ENCODE results near the gene FKBP14. TPM values are rescaled to one million over a fixed set of nuclear protein-coding genes. Genes with fewer than 3 reads are reported as not detected.

Gene FKBP14
- total and polyA plus RNA-seq, 2 of the 8 experiments (the other 6 are each of a cell fraction or from before 2014, with no cell fraction given): 3.2 to 20.7 TPM

GRCh38 chr7:29974286-29974685 lies 52.2 kb downstream of the FKBP14 start:
- H3K4me1 ChIP-seq (replicated peaks in 1 of 4; ENCODE audit: control insufficient read depth in 3 of 4, insufficient read depth in 4 of 4, low read length in 3 of 4): no peaks in the 10 kb centered on the region
- H3K4ac ChIP-seq (replicated peaks; ENCODE audit: insufficient read length, low read depth, low read length): no peak overlapping the region
- no peak overlapping the region for H3K4me2 ChIP-seq (ENCODE audit: insufficient read depth in 1 of 2, low read depth in 2 of 2, low read length in 2 of 2)
- H2BK15ac ChIP-seq (ENCODE audit: low read length): no peak overlapping the region
- no peak overlapping the region for H3K27ac ChIP-seq (ENCODE audit: low read depth, low read length)
- no peak overlapping the region for H2BK20ac ChIP-seq (ENCODE audit: low read length)
- no peak overlapping the region for H2BK12ac ChIP-seq (ENCODE audit: low read depth, low read length)
- H3K36me3 ChIP-seq (ENCODE audit: control insufficient read depth in 2 of 4, insufficient read depth in 4 of 4, low read length in 3 of 4): no peaks in the 10 kb centered on the region
- no peak overlapping the region for H4K5ac ChIP-seq (ENCODE audit: insufficient read length, low read depth, low read length)
- no peak overlapping the region for H2BK120ac ChIP-seq (replicated peaks; ENCODE audit: low read depth, low read length)
- H2AFZ ChIP-seq (ENCODE audit: low read length): no peak overlapping the region
- H4K8ac ChIP-seq (ENCODE audit: extremely low read depth, insufficient read depth, low read length): no peak overlapping the region
- no peak overlapping the region for H3K18ac ChIP-seq (ENCODE audit: extremely low read depth, low read length)
- no peaks in the 10 kb centered on the region for H3K9me3 ChIP-seq (ENCODE audit: insufficient read depth in 2 of 2, low read depth in 1 of 2, low read length in 1 of 2)
- WGBS, 2 experiments (ENCODE audit: extremely low coverage in 1 of 2, insufficient coverage in 1 of 2, insufficient read length in 1 of 2, insufficient replicate concordance in 2 of 2, low coverage in 1 of 2, low lambda C conversion rate in 2 of 2, missing lambda C conversion rate in 1 of 2): 94% methylated on average over 3 of the region's 3 CpGs; no CpG with 5 or more reads in 1 of the 2 experiments
- H3K79me2 ChIP-seq (ENCODE audit: control insufficient read depth in 1 of 2, insufficient read depth in 2 of 2, low read length in 2 of 2): peaks cover 7 to 72% of the 10 kb centered on the region in 2 experiments
- H3K23ac ChIP-seq (ENCODE audit: insufficient read length): no peak overlapping the region
- H3K14ac ChIP-seq (ENCODE audit: insufficient read length): no peak overlapping the region
- no peak overlapping the region for H3K4me3 ChIP-seq (ENCODE audit: extremely low read depth in 1 of 4, insufficient read depth in 2 of 4, low read depth in 3 of 4, low read length in 4 of 4)
- no peaks in the 10 kb centered on the region for H3K23me2 ChIP-seq (ENCODE audit: low read depth, low read length)
- TF ChIP-seq SIN3A (conservative IDR thresholded peaks at IDR 0.05 in 1 of 2, IDR thresholded peaks at IDR 0.05 in 1 of 2; ENCODE audit: low read depth in 1 of 2, low read length in 2 of 2) (no peak), CBX8 (IDR thresholded peaks at IDR 0.05; ENCODE audit: borderline replicate concordance, low read depth, low read length) (no peak), EZH2 (IDR thresholded peaks at IDR 0.05; ENCODE audit: low read depth, low read length, severe bottlenecking) (no peak), KDM4A (IDR thresholded peaks at IDR 0.05; ENCODE audit: low read depth, low read length, severe bottlenecking) (no peak), RFX5 (IDR thresholded peaks at IDR 0.05; ENCODE audit: borderline replicate concordance, low read depth, low read length) (no peak), TAF1 (IDR thresholded peaks at IDR 0.05; ENCODE audit: low read depth, low read length) (no peak)
- no peak overlapping the region for H3K56ac ChIP-seq (replicated peaks; ENCODE audit: insufficient read length, low read depth, low read length)
- DNase-seq (ENCODE audit: low read depth in 1 of 2, low spot score in 2 of 2): no peak
- peaks cover 0 to 10% of the 10 kb centered on the region in 2 experiments for H4K20me1 ChIP-seq (replicated peaks in 1 of 2; ENCODE audit: control insufficient read depth in 1 of 2, insufficient read depth in 2 of 2, low read length in 2 of 2)
- no peaks in the 10 kb centered on the region for H3K27me3 ChIP-seq (replicated peaks in 1 of 4; ENCODE audit: control insufficient read depth in 3 of 4, extremely low read depth in 1 of 4, insufficient read depth in 3 of 4, low read length in 3 of 4)
- H4K91ac ChIP-seq (replicated peaks; ENCODE audit: insufficient read length, low read length): no peak overlapping the region
- peaks cover 7% of the 10 kb centered on the region; the same call in 1 of the 2 replicates for H3K79me1 ChIP-seq (ENCODE audit: low read depth, low read length)
- no peak overlapping the region for H2BK5ac ChIP-seq (ENCODE audit: low read depth, low read length)
- H2AK5ac ChIP-seq (ENCODE audit: low read depth, low read length): no peak overlapping the region
- POLR2A ChIA-PET (ENCODE audit: partially characterized antibody): interaction anchor here (0.6 to 1.2 kb wide), 2 partner anchors 14 to 19 kb away, joined by 3 read pairs; no protein-coding TSS in a partner anchor
- no peak for FAIRE-seq
- no peak overlapping the region for H3K9ac ChIP-seq (replicated peaks in 1 of 4; ENCODE audit: extremely low read depth in 1 of 4, low read depth in 3 of 4, low read length in 3 of 4)
- CTCF ChIA-PET (ENCODE audit: partially characterized antibody): interaction anchor here (0.9 to 1.1 kb wide), 3 partner anchors 10 to 87 kb away, joined by 3 to 6 read pairs (median 3); no protein-coding TSS in a partner anchor

All from H1 (cell line).